K562 (cell line): ENCODE data around the gene ARF1. TPM values are rescaled to one million over a fixed set of nuclear protein-coding genes. Genes with fewer than 3 reads are reported as not detected.
A peak's percentile ranks its signal among the peaks of the same experiment; 100 is the strongest.

ENCODE experiments used
- ARID4B ChIP-seq: sonication (generic); formaldehyde crosslinking; IDR thresholded peaks from 2 replicates; pipeline ENCODE4 v1.8.0; 2022; ENCODE audit warnings: mild to moderate bottlenecking, missing genetic modification reagents
- BHLHE40 ChIP-seq: IDR thresholded peaks from 2 replicates; pipeline ENCODE4 v1.6.1; 2011; ENCODE audit warnings: low read length, improper control_type of control experiment
- CLOCK ChIP-seq: fragments of 250-450 bp; sonication (Bioruptor Pico); IDR thresholded peaks from 2 replicates; pipeline ENCODE4 v1.4.0; 2020; ENCODE audit warnings: mild to moderate bottlenecking, moderate library complexity, borderline replicate concordance
- FOSL1 ChIP-seq: fragments of 200-800 bp; sonication (Bioruptor generic); conservative IDR thresholded peaks from 2 replicates; pipeline ENCODE4 v1.6.1; 2016; ENCODE audit warnings: missing genetic modification characterization, missing compliant biosample characterization
- HMGN3 ChIP-seq: IDR thresholded peaks from 2 replicates; pipeline ENCODE4 v1.6.1; 2011; ENCODE audit warnings: borderline replicate concordance, low read depth, mild to moderate bottlenecking, mixed read lengths, low read length; ENCODE audit not compliant: insufficient read length; ENCODE audit errors: extremely low read depth
- HNRNPH1 ChIP-seq: fragments of 200-400 bp; formaldehyde crosslinking; optimal IDR thresholded peaks from 2 replicates; pipeline ENCODE3; 2017; ENCODE audit warnings: low read depth, mild to moderate bottlenecking, low read length, moderate library complexity
- MBD1 ChIP-seq: fragments of 250-450 bp; sonication (Bioruptor Pico); IDR thresholded peaks from 2 replicates; pipeline ENCODE4 v1.8.0; 2022; ENCODE audit warnings: inconsistent platforms
- MECOM ChIP-seq: fragments of 250-450 bp; sonication (Bioruptor Pico); IDR thresholded peaks from 2 replicates; pipeline ENCODE4 v1.8.0; 2022; ENCODE audit warnings: inconsistent platforms
- MEF2D ChIP-seq: conservative IDR thresholded peaks from 2 replicates; pipeline ENCODE4 v1.6.1; 2016; ENCODE audit warnings: low read depth, missing genetic modification characterization, missing compliant biosample characterization
- MLX ChIP-seq, 2 experiments: fragments of 450-650 bp in 1 of 2; sonication (generic) in 1 of 2; formaldehyde crosslinking; conservative IDR thresholded peaks; 2 replicates each; pipeline versions ENCODE4 v1.4.0 to v1.8.1; 2020 to 2022; ENCODE audit warnings: mild to moderate bottlenecking in 1 of 2, missing genetic modification reagents in 1 of 2
- PHF8 ChIP-seq: fragments of 200-600 bp; sonication (generic); IDR thresholded peaks from 2 replicates; pipeline ENCODE4 v1.6.1; 2012; ENCODE audit warnings: mixed run types, mild to moderate bottlenecking, inconsistent platforms, low read length, moderate library complexity, borderline replicate concordance
- PKNOX1 ChIP-seq: fragments of 450-650 bp; IDR thresholded peaks from 2 replicates; pipeline ENCODE4 v1.6.1; 2016
- SPI1 ChIP-seq: IDR thresholded peaks from 2 replicates; pipeline ENCODE4 v1.6.1; 2011; ENCODE audit warnings: low read depth, low read length, control low read depth, borderline replicate concordance
- TAL1 ChIP-seq: fragments of 450-650 bp; IDR thresholded peaks from 2 replicates; pipeline ENCODE4 v1.6.1; 2016; ENCODE audit warnings: mild to moderate bottlenecking
- ZNF197 ChIP-seq: fragments of 200-800 bp; sonication (Bioruptor generic); IDR thresholded peaks from 2 replicates; pipeline ENCODE4 v1.6.1; 2016; ENCODE audit warnings: low read depth, missing genetic modification characterization, missing compliant biosample characterization
- polyA plus RNA-seq, 8 experiments: library from polyadenylated mRNA; depleted of rRNA in 4 of 8; stranded (reverse) in 5 of 8; unstranded in 3 of 8; fragments of >200 nt; fragmentation: Nextera tagmentation in 2 of 8; fragmentation: Illumina TruSeq in 1 of 8; extraction: Ambion mirVana in 2 of 8; extraction: Trizol in 1 of 8; gene quantifications; 2 replicates each; pipeline versions ENCODE4 v1.2.1 to v1.2.3, GENCODE V29; 2011 to 2014; ENCODE audit warnings: inconsistent platforms in 1 of 8, missing spikeins in 1 of 8
- total RNA-seq, 7 experiments: library from RNA; depleted of rRNA in 6 of 7; stranded (reverse); fragments of >200 nt in 6 of 7; fragmentation: Illumina TruSeq in 2 of 7; extraction: Trizol in 2 of 7; gene quantifications; 2 replicates each; pipeline versions ENCODE4 v1.2.1 to v1.2.3, GENCODE V29; 2011 to 2021; ENCODE audit warnings: low replicate concordance in 1 of 7

The ARF1 gene
- total and polyA plus RNA-seq, 9 of the 15 experiments (the other 6 are each of a cell fraction or from before 2014, with no cell fraction given): 69.8 to 593 (median 325) TPM

GRCh38 chr1:228145463-228146416 is 63.2 kb downstream of the ARF1 start (continued):
- no peak for TF ChIP-seq MBD1 (CRISPR knock-in tag)
- TF ChIP-seq ARID4B (CRISPR knock-in tag): peak; percentile 73
- TF ChIP-seq FOSL1 (tag): peak; percentile 27; the same call in 1 of the 2 replicates
- TF ChIP-seq BHLHE40: peak; percentile 94
- no peak for TF ChIP-seq MECOM (CRISPR knock-in tag)
- TF ChIP-seq ZNF197 (CRISPR knock-in tag): no peak
- peak; percentile 7; the same call in 1 of the 2 replicates for TF ChIP-seq PKNOX1
- TF ChIP-seq SPI1: no peak
- TF ChIP-seq HNRNPH1: no peak
- 0 out of 4 replicates have a peak, but pooled peaks of 1 of the 2 experiments have one; percentile 23 for TF ChIP-seq MLX (CRISPR knock-in tag; conservative IDR thresholded peaks at IDR 0.05)
- TF ChIP-seq CLOCK (CRISPR knock-in tag): no peak
- TF ChIP-seq MEF2D (tag): no peak
- TF ChIP-seq PHF8: no peak
- TF ChIP-seq TAL1: peak; percentile 96
- peak; percentile 95 for TF ChIP-seq HMGN3
